Fibroblast of pulmonary artery (primary cell): ENCODE data around the gene TMC4.
A peak's percentile ranks its signal among the peaks of the same experiment; 100 is the strongest.

ENCODE experiments used
- DNase-seq: peaks from one replicate; pipeline ENCODE4 v3.0.0-alpha.2; 2010; ENCODE audit warnings: low read depth
- H3K4me3 ChIP-seq: replicated peaks from 2 replicates; pipeline ENCODE4 v1.5.1; 2011; ENCODE audit warnings: low read depth, mild to moderate bottlenecking, control low read depth, low read length, moderate library complexity
- TF ChIP-seq, protein P1 (sequence below): IDR thresholded peaks from 2 replicates; pipeline ENCODE4 v1.5.1; 2011; ENCODE audit warnings: mild to moderate bottlenecking, control low read depth, low read length, inconsistent platforms; ENCODE audit errors: missing control alignments

TMC4 gene

DNA sequence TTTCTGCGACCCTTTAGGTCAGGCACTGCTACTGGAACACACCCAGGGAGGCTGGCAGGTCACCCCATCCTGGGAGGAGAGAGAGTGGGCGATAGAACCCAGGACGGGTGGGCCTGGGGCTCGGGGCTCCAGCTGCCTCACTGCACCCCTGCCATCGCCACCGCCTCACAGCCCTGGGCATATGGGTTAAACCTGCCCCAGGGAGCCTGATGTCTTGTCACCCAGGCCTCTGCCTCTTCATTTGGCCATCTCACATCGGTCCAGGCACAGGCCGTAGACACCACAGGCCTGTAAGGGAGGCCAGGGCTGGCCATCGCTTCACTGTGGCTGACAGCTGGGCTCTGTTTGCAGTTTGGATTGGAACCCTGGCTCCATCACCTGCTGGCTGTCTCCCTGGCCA lies 47.2 kb downstream of the TMC4 start:
- TF ChIP-seq, protein P1, sequence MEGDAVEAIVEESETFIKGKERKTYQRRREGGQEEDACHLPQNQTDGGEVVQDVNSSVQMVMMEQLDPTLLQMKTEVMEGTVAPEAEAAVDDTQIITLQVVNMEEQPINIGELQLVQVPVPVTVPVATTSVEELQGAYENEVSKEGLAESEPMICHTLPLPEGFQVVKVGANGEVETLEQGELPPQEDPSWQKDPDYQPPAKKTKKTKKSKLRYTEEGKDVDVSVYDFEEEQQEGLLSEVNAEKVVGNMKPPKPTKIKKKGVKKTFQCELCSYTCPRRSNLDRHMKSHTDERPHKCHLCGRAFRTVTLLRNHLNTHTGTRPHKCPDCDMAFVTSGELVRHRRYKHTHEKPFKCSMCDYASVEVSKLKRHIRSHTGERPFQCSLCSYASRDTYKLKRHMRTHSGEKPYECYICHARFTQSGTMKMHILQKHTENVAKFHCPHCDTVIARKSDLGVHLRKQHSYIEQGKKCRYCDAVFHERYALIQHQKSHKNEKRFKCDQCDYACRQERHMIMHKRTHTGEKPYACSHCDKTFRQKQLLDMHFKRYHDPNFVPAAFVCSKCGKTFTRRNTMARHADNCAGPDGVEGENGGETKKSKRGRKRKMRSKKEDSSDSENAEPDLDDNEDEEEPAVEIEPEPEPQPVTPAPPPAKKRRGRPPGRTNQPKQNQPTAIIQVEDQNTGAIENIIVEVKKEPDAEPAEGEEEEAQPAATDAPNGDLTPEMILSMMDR: no peak
- DNase-seq: no peak
- H3K4me3 ChIP-seq: no peak overlapping the region

DNA sequence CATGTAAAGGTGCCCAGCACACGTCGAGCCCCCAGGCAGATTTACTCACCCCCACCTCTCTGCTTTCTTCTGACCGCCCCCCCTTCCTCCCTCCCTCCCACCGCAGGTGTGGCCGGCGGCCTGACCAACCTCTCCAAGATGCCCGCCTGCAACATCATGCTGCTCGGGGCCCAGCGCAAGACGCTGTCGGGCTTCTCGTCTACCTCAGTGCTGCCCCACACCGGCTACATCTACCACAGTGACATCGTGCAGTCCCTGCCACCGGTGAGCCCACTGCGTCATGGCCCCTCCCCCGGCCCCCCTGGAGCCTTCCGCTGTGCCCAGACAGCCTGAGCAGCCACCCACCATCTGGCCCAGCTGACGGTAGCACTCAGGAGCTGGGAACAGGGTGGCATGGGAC lies 48.6 kb downstream of the TMC4 start:
- no peak for DNase-seq
- TF ChIP-seq, protein P1: no peak
- no peak overlapping the region for H3K4me3 ChIP-seq

DNA sequence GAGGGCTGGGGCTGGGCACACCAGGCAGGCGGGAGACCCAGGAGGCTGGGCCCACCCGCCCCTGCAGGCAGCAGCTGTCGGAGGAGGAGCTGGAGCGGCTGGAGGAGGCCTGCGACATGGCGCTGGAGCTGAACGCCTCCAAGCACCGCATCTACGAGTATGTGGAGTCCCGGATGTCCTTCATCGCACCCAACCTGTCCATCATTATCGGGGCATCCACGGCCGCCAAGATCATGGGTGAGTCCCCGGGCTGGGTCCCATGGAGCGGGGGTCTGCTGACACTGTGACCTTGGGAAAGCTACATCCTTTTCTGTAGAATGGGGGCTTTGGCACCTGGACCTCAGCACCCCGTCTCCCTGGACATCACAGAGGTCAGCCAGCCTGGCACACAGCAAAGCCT lies 49.3 kb downstream of the TMC4 start:
- no peak for DNase-seq
- no peak overlapping the region for H3K4me3 ChIP-seq
- TF ChIP-seq, protein P1: no peak

DNA sequence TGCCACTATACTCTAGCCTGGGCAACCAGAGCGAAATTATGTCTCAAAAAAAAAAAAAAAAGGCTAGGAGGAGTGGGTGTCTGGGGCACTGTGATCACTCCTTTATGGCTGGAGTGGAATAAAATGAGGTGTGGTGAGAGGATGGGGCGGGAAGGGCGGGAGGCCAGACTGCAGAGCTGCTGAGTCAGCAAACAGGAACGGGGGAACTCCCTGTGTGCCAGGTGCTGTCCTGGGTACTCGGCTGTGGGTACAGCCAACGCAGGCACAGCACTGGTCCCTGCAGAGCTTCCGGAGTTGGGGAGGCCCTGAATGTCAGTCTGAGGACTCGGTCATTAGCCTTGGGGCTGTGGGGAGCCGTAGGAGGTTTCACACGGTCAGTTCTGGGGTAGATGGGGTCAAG lies 51.7 kb downstream of the TMC4 start:
- TF ChIP-seq, protein P1: no peak
- no peak overlapping the region for H3K4me3 ChIP-seq
- DNase-seq: no peak

DNA sequence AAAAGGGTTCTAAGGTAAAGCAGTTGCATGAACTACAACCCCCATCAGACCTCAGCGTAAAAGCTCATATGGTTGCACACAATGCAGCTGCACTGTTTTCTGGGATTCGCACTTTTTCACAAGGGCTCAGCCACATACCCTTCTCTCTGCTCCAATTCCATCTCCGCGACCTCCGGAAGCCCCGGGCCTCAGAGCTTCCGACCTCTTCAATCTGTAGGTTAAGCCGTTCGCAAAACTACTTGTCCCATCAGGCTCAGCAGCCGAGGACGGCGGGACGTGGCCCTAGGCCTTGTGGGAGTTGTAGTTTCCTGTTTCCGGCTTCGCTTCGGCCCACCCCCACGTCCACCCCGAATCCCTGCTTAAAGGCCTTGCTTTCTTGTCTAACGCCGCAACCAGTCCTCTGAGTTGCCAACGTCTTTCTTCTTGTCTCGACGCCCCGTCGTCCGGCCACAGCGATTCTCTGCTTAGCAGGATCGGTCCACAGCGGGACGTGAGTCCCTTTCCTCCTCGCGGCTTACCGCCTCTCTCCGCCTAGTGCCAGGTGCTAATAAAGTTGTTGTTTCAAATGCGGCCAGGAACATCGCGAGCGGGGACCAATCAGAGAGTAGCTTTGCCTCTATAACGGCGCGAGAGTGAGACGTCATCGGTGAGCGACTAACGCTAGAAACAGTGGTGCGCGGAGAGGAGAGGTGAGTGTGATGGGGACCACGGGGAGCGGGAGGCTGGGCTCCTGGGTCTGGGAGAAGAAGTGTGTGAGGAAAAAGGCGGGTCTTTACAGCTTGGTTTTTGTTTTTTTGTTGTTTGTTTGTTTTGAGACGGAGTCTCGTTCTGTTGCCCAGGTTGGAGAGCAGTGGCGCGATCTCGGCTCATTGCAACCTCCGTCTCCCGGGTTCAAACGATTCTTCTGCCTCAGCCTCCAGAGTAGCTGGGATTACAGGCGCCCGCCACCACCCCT lies 57.6 kb downstream of the TMC4 start, which contains the start of the genes PRPF31 and TFPT:
Gene PRPF31, plus strand, starts transcription at position 646 of the 955 bp plus-strand sequence. CDS start 2,525 bp downstream, outside the sequence.
Gene TFPT, minus strand, starts transcription at position 549 of the 955 bp plus-strand sequence. Its CDS starts 388 bp downstream, at position 161.
- TF ChIP-seq, protein P1: no peak
- peak; percentile 99 for DNase-seq
- peak within 1 kb of the TSS; percentile 82 for H3K4me3 ChIP-seq

DNA sequence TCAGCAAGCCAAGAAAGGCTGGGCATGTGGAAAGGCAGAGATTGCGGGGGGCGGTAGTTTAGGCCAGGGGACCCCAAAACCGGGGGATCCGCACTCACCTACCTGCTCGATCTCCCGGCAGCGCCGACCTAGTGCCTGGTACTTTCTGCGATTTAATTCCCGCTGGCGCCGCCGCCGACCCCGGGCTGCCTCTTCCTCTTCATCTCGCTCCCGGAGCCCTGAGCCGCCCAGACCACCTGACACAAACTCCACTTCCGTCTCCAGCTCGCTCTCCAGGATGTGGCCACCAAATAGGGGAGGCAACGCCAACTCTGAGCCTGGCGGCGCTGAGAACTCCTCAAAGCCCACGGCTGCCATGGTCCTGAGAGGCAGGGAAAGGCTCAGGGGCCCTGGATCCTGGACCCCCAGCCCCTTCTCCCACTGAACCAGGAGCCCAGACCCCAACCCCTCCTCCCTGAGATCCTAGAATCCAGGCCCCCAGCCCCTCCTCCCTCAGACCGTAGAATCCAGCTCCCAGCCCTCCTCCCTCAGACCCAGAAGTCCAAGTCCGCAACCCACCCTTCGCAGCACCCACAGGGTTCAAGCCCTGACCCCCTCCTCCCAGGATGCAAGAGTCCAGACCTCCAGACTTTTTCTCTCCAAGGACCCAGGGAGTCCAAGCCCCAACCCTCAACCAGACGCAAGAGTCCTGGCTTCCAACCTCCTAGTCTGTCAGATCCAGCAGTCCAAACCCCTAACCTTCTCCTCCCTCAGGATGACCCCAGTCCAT lies 58.4 kb downstream of the TMC4 start:
- TF ChIP-seq, protein P1: no peak
- peak overlapping the region; percentile 82 for H3K4me3 ChIP-seq

More for the DNA sequence above, 58.4 kb downstream of the TMC4 start:
- peak; percentile 42 for DNase-seq
